Hepatocyte (in vitro differentiated cells): Measurements from ENCODE around the gene FOXB2. TPM values are rescaled to one million over a fixed set of nuclear protein-coding genes. Genes with fewer than 3 reads are reported as not detected.
"Not testable (repeated sequence)": the region's sequence is repeated elsewhere in the genome, so short reads cannot be mapped to it uniquely, and the experiment has no call there.

Experiments
- DNase-seq: peaks from one replicate; pipeline ENCODE4 v3.0.0-alpha.2; 2016; ENCODE audit warnings: low spot score
- H2AFZ ChIP-seq: fragments of 200-600 bp; sonication (generic); 2 replicates; pipeline ENCODE4 v1.6.0; 2016; ENCODE audit warnings: antibody characterized with exemption, mild to moderate bottlenecking
- H3K27ac ChIP-seq: fragments of 200-600 bp; sonication (generic); 2 replicates; pipeline ENCODE4 v1.5.1; 2016; ENCODE audit warnings: mild to moderate bottlenecking
- H3K27me3 ChIP-seq: fragments of 200-600 bp; sonication (generic); 2 replicates; pipeline ENCODE4 v1.6.1; 2016
- H3K36me3 ChIP-seq: fragments of 200-600 bp; sonication (generic); replicated peaks from 2 replicates; pipeline ENCODE4 v1.5.1; 2016; ENCODE audit warnings: low read depth; ENCODE audit not compliant: insufficient read depth
- H3K4me1 ChIP-seq: fragments of 200-600 bp; sonication (generic); 2 replicates; pipeline ENCODE4 v1.5.1; 2016; ENCODE audit warnings: mild to moderate bottlenecking, moderate library complexity; ENCODE audit not compliant: insufficient read depth
- H3K4me2 ChIP-seq: fragments of 200-600 bp; sonication (generic); 2 replicates; pipeline ENCODE4 v1.6.0; 2016
- H3K4me3 ChIP-seq: fragments of 200-600 bp; sonication (generic); 2 replicates; pipeline ENCODE4 v1.5.1; 2016; ENCODE audit warnings: mild to moderate bottlenecking
- H3K79me2 ChIP-seq: fragments of 200-600 bp; sonication (generic); 2 replicates; pipeline ENCODE4 v1.6.0; 2017; ENCODE audit warnings: mild to moderate bottlenecking
- H3K9me2 ChIP-seq: fragments of 200-600 bp; sonication (generic); replicated peaks from 2 replicates; pipeline ENCODE4 v1.6.0; 2017; ENCODE audit warnings: mild to moderate bottlenecking; ENCODE audit not compliant: insufficient read depth
- H3K9me3 ChIP-seq: fragments of 200-600 bp; sonication (generic); 2 replicates; pipeline ENCODE4 v1.5.1; 2016; ENCODE audit warnings: low read depth, mild to moderate bottlenecking
- H4K20me1 ChIP-seq: fragments of 200-600 bp; sonication (generic); 2 replicates; pipeline ENCODE4 v1.6.0; 2016; ENCODE audit warnings: mild to moderate bottlenecking; ENCODE audit not compliant: insufficient read depth, poor library complexity, severe bottlenecking
- CTCF ChIP-seq: fragments of 200-600 bp; sonication (generic); IDR thresholded peaks from 2 replicates; pipeline ENCODE4 v1.5.1; 2016; ENCODE audit warnings: antibody characterized with exemption, mild to moderate bottlenecking; ENCODE audit not compliant: poor library complexity
- EZH2 ChIP-seq: fragments of 200-600 bp; sonication (generic); IDR thresholded peaks from 2 replicates; pipeline ENCODE4 v1.6.1; 2016; ENCODE audit warnings: antibody characterized with exemption, mild to moderate bottlenecking, borderline replicate concordance
- EZH2phosphoT487 ChIP-seq: fragments of 200-600 bp; sonication (generic); IDR thresholded peaks from one replicate; pipeline ENCODE4 v1.6.1; 2018; ENCODE audit warnings: antibody characterized with exemption, mild to moderate bottlenecking, low read depth, moderate library complexity; ENCODE audit not compliant: unreplicated experiment, severe bottlenecking
- WGBS: methylation state at CpG from one replicate; pipeline ENCODE4 v1.1.6; 2016; ENCODE audit warnings: low lambda C conversion rate; ENCODE audit errors: missing lambda C conversion rate; 5-methylcytosine and 5-hydroxymethylcytosine counted together
- polyA plus RNA-seq: library from polyadenylated mRNA; unstranded; fragments of >200 nt; fragmentation: Nextera tagmentation; extraction: Ambion mirVana; gene quantifications from 2 replicates; pipeline ENCODE4 v1.2.1, GENCODE V29; 2016
- total RNA-seq: library from RNA; depleted of rRNA; stranded (reverse); fragments of >200 nt; gene quantifications from 2 replicates; pipeline ENCODE4 v1.2.3, GENCODE V29; 2014

FOXB2 gene
- total and polyA plus RNA-seq, 2 experiments from 2014 or later = not detected

GRCh38 chr9:77030045-77030444 lies 10.6 kb downstream of the FOXB2 start:
- no peak overlapping the region for H3K4me3 ChIP-seq
- H2AFZ ChIP-seq = no peak overlapping the region
- H3K4me2 ChIP-seq = no peak overlapping the region
- H3K27me3 ChIP-seq = peaks cover 47% of the 10 kb centered on the region
- H3K4me1 ChIP-seq = no peaks in the 10 kb centered on the region
- 86% methylated on average over 2 of the region's 2 CpGs for WGBS
- H4K20me1 ChIP-seq = no peaks in the 10 kb centered on the region
- H3K27ac ChIP-seq = no peak overlapping the region
- H3K79me2 ChIP-seq = no peaks in the 10 kb centered on the region
- DNase-seq = no peak
- H3K36me3 ChIP-seq = no peaks in the 10 kb centered on the region
- no peak for TF ChIP-seq EZH2
- no peak for TF ChIP-seq EZH2phosphoT487
- no peak for TF ChIP-seq CTCF
- no peaks in the 10 kb centered on the region for H3K9me3 ChIP-seq
- no peaks in the 10 kb centered on the region for H3K9me2 ChIP-seq

- Histone ChIP-seq H3K4me1 (no peaks in the 10 kb centered on the region), H3K9me2 (no peaks in the 10 kb centered on the region), H3K36me3 (no peaks in the 10 kb centered on the region), H3K9me3 (no peaks in the 10 kb centered on the region), H3K79me2 (no peaks in the 10 kb centered on the region), H3K27ac (no peak overlapping the region), H2AFZ (no peak overlapping the region), H4K20me1 (no peaks in the 10 kb centered on the region), H3K4me2 (no peak overlapping the region), H3K4me3 (no peak overlapping the region), H3K27me3 (peaks cover 17% of the 10 kb centered on the region)
- WGBS = 5% methylated on average over 2 of the region's 2 CpGs
- no peak for DNase-seq
- TF ChIP-seq EZH2phosphoT487 = no peak
- no peak for TF ChIP-seq CTCF
- no peak for TF ChIP-seq EZH2
Observed at GRCh38 chr9:77038281-77039036, 19.0 kb downstream of the FOXB2 start.

GRCh38 chr9:77040340-77040739 lies 20.9 kb downstream of the FOXB2 start:
- Histone ChIP-seq H3K4me1 (no peaks in the 10 kb centered on the region), H3K9me2 (no peaks in the 10 kb centered on the region), H3K9me3 (no peaks in the 10 kb centered on the region), H3K36me3 (no peaks in the 10 kb centered on the region), H3K27me3 (peaks cover 8% of the 10 kb centered on the region), H3K4me2 (no peak overlapping the region), H3K27ac (no peak overlapping the region), H4K20me1 (no peaks in the 10 kb centered on the region), H2AFZ (no peak overlapping the region), H3K79me2 (no peaks in the 10 kb centered on the region), H3K4me3 (no peak overlapping the region)
- WGBS = 68% methylated on average over 7 of the region's 7 CpGs
- no peak for TF ChIP-seq EZH2phosphoT487
- no peak for TF ChIP-seq CTCF
- no peak for TF ChIP-seq EZH2
- DNase-seq = no peak

- not testable (repeated sequence) for H3K27ac ChIP-seq, H3K9me2 ChIP-seq, H3K4me3 ChIP-seq, H3K36me3 ChIP-seq, H3K79me2 ChIP-seq, H3K9me3 ChIP-seq, H4K20me1 ChIP-seq, H3K4me2 ChIP-seq, H3K4me1 ChIP-seq, H2AFZ ChIP-seq, DNase-seq
- WGBS = 95% methylated on average over 4 of the region's 4 CpGs
- peaks cover 18% of the 10 kb centered on the region for H3K27me3 ChIP-seq
Observed at GRCh38 chr9:77043743-77044142, 24.3 kb downstream of the FOXB2 start.

- not testable (repeated sequence) for H3K36me3 ChIP-seq, DNase-seq, H4K20me1 ChIP-seq, H3K79me2 ChIP-seq, H3K4me3 ChIP-seq, H3K27ac ChIP-seq, H3K9me3 ChIP-seq, H3K9me2 ChIP-seq, H3K4me2 ChIP-seq, H3K4me1 ChIP-seq, H3K27me3 ChIP-seq, H2AFZ ChIP-seq
- WGBS = no CpG with 5 or more reads among the region's 31 CpGs
Observed at GRCh38 chr9:77060681-77061080, 41.2 kb downstream of the FOXB2 start.
